ENCODE data around the gene THSD8. TPM values are rescaled to one million over a fixed set of nuclear protein-coding genes. Genes with fewer than 3 reads are reported as not detected.

THSD8 gene
- total RNA-seq, 4 donors from 2014 or later: 1.3 TPM; not detected in 3

- TF ChIP-seq, protein P1, sequence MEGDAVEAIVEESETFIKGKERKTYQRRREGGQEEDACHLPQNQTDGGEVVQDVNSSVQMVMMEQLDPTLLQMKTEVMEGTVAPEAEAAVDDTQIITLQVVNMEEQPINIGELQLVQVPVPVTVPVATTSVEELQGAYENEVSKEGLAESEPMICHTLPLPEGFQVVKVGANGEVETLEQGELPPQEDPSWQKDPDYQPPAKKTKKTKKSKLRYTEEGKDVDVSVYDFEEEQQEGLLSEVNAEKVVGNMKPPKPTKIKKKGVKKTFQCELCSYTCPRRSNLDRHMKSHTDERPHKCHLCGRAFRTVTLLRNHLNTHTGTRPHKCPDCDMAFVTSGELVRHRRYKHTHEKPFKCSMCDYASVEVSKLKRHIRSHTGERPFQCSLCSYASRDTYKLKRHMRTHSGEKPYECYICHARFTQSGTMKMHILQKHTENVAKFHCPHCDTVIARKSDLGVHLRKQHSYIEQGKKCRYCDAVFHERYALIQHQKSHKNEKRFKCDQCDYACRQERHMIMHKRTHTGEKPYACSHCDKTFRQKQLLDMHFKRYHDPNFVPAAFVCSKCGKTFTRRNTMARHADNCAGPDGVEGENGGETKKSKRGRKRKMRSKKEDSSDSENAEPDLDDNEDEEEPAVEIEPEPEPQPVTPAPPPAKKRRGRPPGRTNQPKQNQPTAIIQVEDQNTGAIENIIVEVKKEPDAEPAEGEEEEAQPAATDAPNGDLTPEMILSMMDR (IDR thresholded peaks at IDR 0.05; ENCODE audit: low read depth): no peak
Measured at GRCh38 chr19:12764698-12765097, 37.2 kb upstream of the THSD8 start.

DNA sequence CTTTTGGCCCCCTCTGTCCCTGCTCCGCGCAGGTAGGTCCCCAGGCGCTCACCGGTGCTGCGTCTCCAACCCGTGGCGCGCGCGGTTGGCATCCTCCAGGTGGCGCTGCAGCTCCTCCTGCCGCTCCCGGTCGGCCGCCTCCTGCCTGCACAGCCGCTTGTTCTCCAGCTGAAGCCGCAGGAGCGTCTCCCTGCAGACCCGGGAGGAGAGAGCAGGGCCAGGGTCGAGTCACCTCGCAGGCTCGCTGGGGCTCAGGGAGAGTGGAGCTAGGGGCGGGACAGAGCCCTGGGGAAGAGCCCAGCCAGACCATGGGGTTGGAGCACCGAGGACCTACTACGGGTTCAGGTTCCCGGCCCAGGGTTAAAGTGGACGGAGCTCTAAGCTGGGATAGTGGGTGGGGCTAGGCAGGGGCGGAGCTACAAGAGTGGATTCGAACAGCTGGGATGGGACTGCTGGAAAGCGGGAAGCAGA is 35.8 kb upstream of the THSD8 start:
- TF ChIP-seq, protein P1 (IDR thresholded peaks at IDR 0.05; ENCODE audit: low read depth): no peak

GRCh38 chr19:12767150-12767549 is 34.7 kb upstream of the THSD8 start:
- TF ChIP-seq, protein P1 (IDR thresholded peaks at IDR 0.05; ENCODE audit: low read depth): no peak

DNA sequence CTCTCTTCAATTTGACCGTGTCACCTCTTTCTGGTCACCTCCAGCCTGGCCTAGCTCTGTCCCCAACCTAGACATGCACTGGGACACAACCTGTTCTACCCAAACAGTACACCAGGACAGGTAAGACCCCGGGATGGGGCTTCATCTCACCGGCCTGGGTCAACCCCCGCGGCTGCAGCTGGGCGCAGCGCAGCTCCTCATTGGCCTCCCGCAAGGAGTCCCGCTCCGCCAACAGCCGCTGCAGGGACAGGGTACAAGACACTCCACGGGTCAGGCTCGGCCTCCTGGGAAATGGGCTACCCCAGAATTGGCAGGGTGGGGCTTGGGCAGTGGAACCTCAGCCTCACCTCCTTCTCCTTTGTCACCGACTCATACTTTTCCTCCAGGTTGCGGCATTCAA is 34.2 kb upstream of the THSD8 start:
- TF ChIP-seq, protein P1 (IDR thresholded peaks at IDR 0.05; ENCODE audit: low read depth): no peak

DNA sequence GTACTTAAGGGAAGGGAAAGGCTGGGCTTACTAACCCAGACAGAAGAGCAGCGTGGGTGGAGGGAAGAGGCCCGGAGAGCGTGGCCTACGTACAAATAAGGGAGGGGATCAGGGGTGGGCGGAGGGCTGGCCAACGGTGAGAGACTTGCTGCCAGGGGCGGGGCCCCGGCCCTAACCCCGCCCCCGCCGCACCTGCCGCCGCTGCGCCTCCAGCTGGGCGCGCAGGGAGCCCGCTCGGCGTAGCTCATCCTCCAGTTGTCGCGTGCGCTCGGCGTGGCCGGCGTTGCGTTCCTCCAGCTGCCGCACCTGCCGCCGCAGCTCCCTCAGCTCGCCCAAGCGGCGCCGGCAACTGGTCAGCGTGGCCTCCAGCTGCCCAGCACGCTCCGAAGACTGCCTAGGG is 32.2 kb upstream of the THSD8 start:
- TF ChIP-seq, protein P1 (IDR thresholded peaks at IDR 0.05; ENCODE audit: low read depth): no peak

DNA sequence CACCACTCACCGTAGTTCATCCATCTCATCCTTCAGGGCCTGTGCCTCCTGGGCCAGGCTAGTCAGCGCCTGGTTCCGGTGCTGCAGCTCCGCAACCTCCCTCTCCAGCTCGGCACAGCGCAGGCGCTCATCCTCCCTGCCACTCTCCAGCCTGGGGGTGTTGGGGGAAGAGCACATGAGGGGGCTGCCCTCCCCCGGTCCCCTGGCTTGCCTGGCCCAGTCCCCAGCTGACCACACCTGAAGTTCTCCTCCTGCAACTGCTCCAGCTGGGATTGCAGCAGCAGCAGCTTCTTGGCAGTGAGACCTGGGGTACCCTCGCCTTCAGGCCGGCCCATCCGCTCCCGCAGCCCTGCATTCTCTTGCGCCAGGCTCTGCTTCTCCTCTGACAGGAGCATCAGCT is 30.9 kb upstream of the THSD8 start:
- TF ChIP-seq, protein P1 (IDR thresholded peaks at IDR 0.05; ENCODE audit: low read depth): no peak

DNA sequence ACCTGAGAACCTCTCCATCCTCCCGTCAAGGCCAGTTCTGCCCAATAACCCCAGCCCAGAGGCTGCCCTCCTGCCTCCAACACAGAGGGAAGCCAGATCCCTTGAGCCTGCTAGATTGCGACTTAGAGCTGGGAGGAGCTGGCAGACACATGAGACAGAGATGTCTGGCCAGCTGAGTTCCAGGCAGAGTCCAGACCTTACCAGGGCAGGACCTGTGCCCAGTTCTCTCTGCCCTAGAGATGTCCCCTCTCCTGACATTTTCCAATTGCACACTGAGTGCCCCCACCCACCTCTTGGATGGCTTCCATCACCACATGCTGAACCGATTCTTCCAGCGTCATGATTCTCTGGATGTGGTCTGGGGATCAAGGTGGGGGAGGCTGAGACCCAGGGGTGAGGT is 29.5 kb upstream of the THSD8 start:
- TF ChIP-seq, protein P1 (IDR thresholded peaks at IDR 0.05; ENCODE audit: low read depth): no peak

All from subcutaneous adipose tissue (tissue), 4 donors.